Thyroid gland (tissue), 4 donors: Measurements from ENCODE around the gene NRN1.

Source experiments
- CTCF ChIP-seq, 6 experiments: fragments of 200-600 bp in 3 of 6; fragments of 450-650 bp in 3 of 6; sonication (generic) in 3 of 6; IDR thresholded peaks; one replicate each; pipeline ENCODE4 v1.5.1; 2016 to 2019; ENCODE audit warnings: antibody characterized with exemption in 6 of 6, mild to moderate bottlenecking in 2 of 6, inconsistent platforms in 1 of 6, moderate library complexity in 1 of 6
- POLR2A ChIP-seq, 2 donors: fragments of 450-650 bp; IDR thresholded peaks; one replicate each; pipeline ENCODE4 v1.6.1; 2017; ENCODE audit warnings: antibody characterized with exemption in 2 of 2, mild to moderate bottlenecking in 2 of 2, moderate library complexity in 1 of 2

- TF ChIP-seq POLR2A (IDR thresholded peaks at IDR 0.05): no peak
- no peak for TF ChIP-seq CTCF (IDR thresholded peaks at IDR 0.05)
Measured at GRCh38 chr6:6003621-6004366, 2.9 kb downstream of the NRN1 start.
